ENCODE measurements around the gene MDFIC. TPM values are rescaled to one million over a fixed set of nuclear protein-coding genes. Genes with fewer than 3 reads are reported as not detected.

MDFIC gene
- total and polyA plus RNA-seq, 10 donors: 22.1 to 97.3 (median 50.8) TPM

DNA sequence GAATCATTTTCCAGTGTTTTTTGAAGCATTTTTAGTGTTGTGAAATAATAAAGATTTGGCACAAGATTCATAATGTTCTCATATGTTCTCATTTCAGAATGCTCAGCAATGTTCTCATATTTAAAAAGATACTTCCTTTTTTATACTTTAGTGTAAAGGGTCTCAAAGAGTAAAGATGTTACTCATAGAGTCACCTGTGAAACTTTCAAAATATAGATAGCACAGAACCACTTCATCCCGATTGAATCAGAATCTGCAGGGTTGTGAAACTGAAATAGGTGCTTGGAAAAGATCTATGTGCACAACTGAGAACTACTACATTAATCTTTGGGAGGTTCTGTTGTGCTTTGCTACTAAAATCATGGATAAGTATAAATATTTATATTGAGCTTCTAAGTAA lies 144.7 kb downstream of the MDFIC start:
- Histone ChIP-seq H3K9me3 (no peaks in the 10 kb centered on the region), H3K4me3 (no peak overlapping the region), H3K36me3 (no peaks in the 10 kb centered on the region), H3K4me1 (no peaks in the 10 kb centered on the region), H3K27ac (no peak overlapping the region), H3K27me3 (replicated peaks in 1 of 7) (no peaks in the 10 kb centered on the region)
- intact Hi-C loops (cut with DNase I; ENCODE audit: low total_unique reads): no loop called here
- no peak for TF ChIP-seq POLR2A (IDR thresholded peaks at IDR 0.05)
- no peak for TF ChIP-seq POLR2AphosphoS5 (IDR thresholded peaks at IDR 0.05)
- no peak for TF ChIP-seq CTCF (IDR thresholded peaks at IDR 0.05 in 8 of 11, conservative IDR thresholded peaks at IDR 0.05 in 3 of 11)
- 53 to 77% (median 58%) methylated on average over 1 of the region's 1 CpG for WGBS, 5 donors
- DNase-seq: no peak

DNA sequence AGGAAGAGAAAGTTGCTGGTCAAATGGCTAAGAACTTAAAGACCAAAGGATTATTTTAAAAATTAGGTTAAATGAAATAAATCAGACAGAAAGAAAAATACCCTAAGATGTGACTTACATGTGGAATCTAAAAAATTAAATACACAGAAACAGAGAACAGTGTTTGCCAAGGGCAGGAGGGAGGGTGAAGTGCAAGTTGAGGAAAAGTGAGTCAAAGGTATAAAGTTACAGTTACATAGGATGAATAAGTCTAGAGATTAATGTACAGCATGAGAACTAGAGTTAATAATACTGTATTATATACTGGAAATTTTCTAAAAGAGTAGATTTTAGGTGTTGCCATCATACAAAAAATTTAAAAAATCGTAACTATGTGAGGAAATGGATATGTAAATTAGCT lies 146.3 kb downstream of the MDFIC start:
- Histone ChIP-seq H3K4me3 (no peak overlapping the region), H3K36me3 (no peaks in the 10 kb centered on the region), H3K27me3 (replicated peaks in 1 of 7) (no peaks in the 10 kb centered on the region), H3K27ac (no peak overlapping the region), H3K9me3 (no peaks in the 10 kb centered on the region), H3K4me1 (no peaks in the 10 kb centered on the region)
- no peak for DNase-seq
- TF ChIP-seq CTCF (IDR thresholded peaks at IDR 0.05 in 8 of 11, conservative IDR thresholded peaks at IDR 0.05 in 3 of 11) (no peak), POLR2AphosphoS5 (IDR thresholded peaks at IDR 0.05) (no peak), POLR2A (IDR thresholded peaks at IDR 0.05) (no peak)
- intact Hi-C loops (cut with DNase I; ENCODE audit: low total_unique reads): no loop called here
- WGBS, 5 donors: 87 to 97% (median 90%) methylated on average over 1 of the region's 1 CpG
